ENCODE measurements around the gene ADAM12.

DNA sequence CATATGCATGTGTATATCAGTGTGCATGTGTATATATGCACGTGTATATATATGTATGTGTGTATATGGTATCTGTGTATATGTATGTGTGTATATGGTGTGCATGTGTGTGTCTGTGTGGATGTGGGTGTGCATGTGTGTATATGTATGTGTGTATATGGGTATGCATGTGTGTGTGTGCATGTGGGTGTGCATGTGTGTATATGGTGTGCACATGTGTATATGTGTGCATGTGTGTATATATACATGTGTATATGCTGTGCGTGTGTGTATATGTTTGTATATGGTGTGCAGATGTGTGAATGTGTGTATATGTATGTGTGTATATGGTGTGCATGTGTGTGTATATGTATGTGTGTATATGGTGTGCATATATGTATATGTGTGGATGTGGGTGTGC, 245.2 kb downstream of the ADAM12 start:
- TF ChIP-seq REPIN1 (tag by site-specific recombination; IDR thresholded peaks at IDR 0.05; ENCODE audit: low read depth) (no peak), ZNF629 (tag by site-specific recombination; IDR thresholded peaks at IDR 0.05) (no peak), ZNF155 (tag by site-specific recombination; IDR thresholded peaks at IDR 0.05) (no peak), ZNF366 (tag by site-specific recombination; conservative IDR thresholded peaks at IDR 0.05) (no peak), RBAK (tag by site-specific recombination; IDR thresholded peaks at IDR 0.05) (no peak), ZNF654 (tag by site-specific recombination; IDR thresholded peaks at IDR 0.05; ENCODE audit: low read depth) (no peak)
- TF ChIP-seq, protein P1, sequence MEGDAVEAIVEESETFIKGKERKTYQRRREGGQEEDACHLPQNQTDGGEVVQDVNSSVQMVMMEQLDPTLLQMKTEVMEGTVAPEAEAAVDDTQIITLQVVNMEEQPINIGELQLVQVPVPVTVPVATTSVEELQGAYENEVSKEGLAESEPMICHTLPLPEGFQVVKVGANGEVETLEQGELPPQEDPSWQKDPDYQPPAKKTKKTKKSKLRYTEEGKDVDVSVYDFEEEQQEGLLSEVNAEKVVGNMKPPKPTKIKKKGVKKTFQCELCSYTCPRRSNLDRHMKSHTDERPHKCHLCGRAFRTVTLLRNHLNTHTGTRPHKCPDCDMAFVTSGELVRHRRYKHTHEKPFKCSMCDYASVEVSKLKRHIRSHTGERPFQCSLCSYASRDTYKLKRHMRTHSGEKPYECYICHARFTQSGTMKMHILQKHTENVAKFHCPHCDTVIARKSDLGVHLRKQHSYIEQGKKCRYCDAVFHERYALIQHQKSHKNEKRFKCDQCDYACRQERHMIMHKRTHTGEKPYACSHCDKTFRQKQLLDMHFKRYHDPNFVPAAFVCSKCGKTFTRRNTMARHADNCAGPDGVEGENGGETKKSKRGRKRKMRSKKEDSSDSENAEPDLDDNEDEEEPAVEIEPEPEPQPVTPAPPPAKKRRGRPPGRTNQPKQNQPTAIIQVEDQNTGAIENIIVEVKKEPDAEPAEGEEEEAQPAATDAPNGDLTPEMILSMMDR (tag by site-specific recombination; IDR thresholded peaks at IDR 0.05): no peak
